Anterior cingulate cortex (tissue), 58 donors: Measurements from ENCODE around the gene PATZ1.

Source experiments
- DNase-seq, 58 donors: peaks; one replicate each; lab custom pipeline; 2025; lab: John Stamatoyannopoulos, UW

Gene PATZ1

GRCh38 chr22:31343235-31344191, 2.6 kb downstream of the PATZ1 start:
- DNase-seq, result peak in 23 of 58 donors; percentile 7 to 48 (median 24)

- no peak for DNase-seq
Measured at GRCh38 chr22:31342389-31343140, 3.6 kb downstream of the PATZ1 start.

- no peak for DNase-seq
Measured at GRCh38 chr22:31341386-31342088, 4.6 kb downstream of the PATZ1 start.

GRCh38 chr22:31340765-31341247, 5.3 kb downstream of the PATZ1 start:
- DNase-seq, result no peak

GRCh38 chr22:31340360-31340759, 5.8 kb downstream of the PATZ1 start:
- no peak for DNase-seq

- DNase-seq, result no peak
Measured at GRCh38 chr22:31339148-31339832, 6.9 kb downstream of the PATZ1 start.

- no peak for DNase-seq
Measured at GRCh38 chr22:31337178-31337577, 9.0 kb downstream of the PATZ1 start.

GRCh38 chr22:31334329-31334728, 11.8 kb downstream of the PATZ1 start:
- no peak for DNase-seq

GRCh38 chr22:31333641-31334040, 12.5 kb downstream of the PATZ1 start:
- peak in 16 of 58 donors; percentile 14 to 61 (median 36) for DNase-seq

GRCh38 chr22:31332886-31333285, 13.3 kb downstream of the PATZ1 start:
- DNase-seq, result no peak

- DNase-seq, result peak in 27 of 58 donors; percentile 14 to 88 (median 38)
Measured at GRCh38 chr22:31332010-31332409, 14.1 kb downstream of the PATZ1 start.

- no peak for DNase-seq
Measured at GRCh38 chr22:31329453-31330215, 16.5 kb downstream of the PATZ1 start.

GRCh38 chr22:31329029-31329428, 17.1 kb downstream of the PATZ1 start:
- no peak for DNase-seq

GRCh38 chr22:31328544-31328960, 17.6 kb downstream of the PATZ1 start:
- no peak for DNase-seq

- peak in 1 of 58 donors; percentile 16 for DNase-seq
Measured at GRCh38 chr22:31327806-31328543, 18.2 kb downstream of the PATZ1 start.

- no peak for DNase-seq
Measured at GRCh38 chr22:31326877-31327276, 19.3 kb downstream of the PATZ1 start.

- DNase-seq, result no peak
Measured at GRCh38 chr22:31323578-31324550, 22.3 kb downstream of the PATZ1 start.
